Esophagus muscularis mucosa (tissue), 4 donors: Measurements from ENCODE around the gene VARS2.

ENCODE experiments used
- CTCF ChIP-seq, 3 experiments: fragments of 200-600 bp in 2 of 3; fragments of 450-650 bp in 1 of 3; sonication (generic) in 2 of 3; IDR thresholded peaks; one replicate each; pipeline ENCODE4 v1.5.1; 2017 to 2019; ENCODE audit warnings: antibody characterized with exemption in 3 of 3, mild to moderate bottlenecking in 2 of 3, moderate library complexity in 1 of 3
- EP300 ChIP-seq: sonication (generic); formaldehyde crosslinking; IDR thresholded peaks from one replicate; pipeline ENCODE4 v1.6.1; 2017; ENCODE audit warnings: antibody characterized with exemption
- POLR2A ChIP-seq: fragments of 450-650 bp; IDR thresholded peaks from one replicate; pipeline ENCODE4 v1.6.1; 2017; ENCODE audit warnings: antibody characterized with exemption, moderate library complexity, mild to moderate bottlenecking, low read depth
- POLR2AphosphoS5 ChIP-seq, 2 donors: sonication (generic); formaldehyde crosslinking; IDR thresholded peaks; one replicate each; pipeline ENCODE4 v1.6.1; 2017; ENCODE audit warnings: antibody characterized with exemption in 2 of 2

- TF ChIP-seq EP300 (no peak), CTCF (IDR thresholded peaks at IDR 0.05) (no peak), POLR2A (no peak), POLR2AphosphoS5 (IDR thresholded peaks at IDR 0.05) (no peak)
Observed at GRCh38 chr6:30922447-30922852, 8.4 kb downstream of the VARS2 start.
